Activated CD4-positive, alpha-beta T cell treated with anti-CD3 and anti-CD28 coated beads for 36 hours (primary cell): Measurements from ENCODE around the gene PPP6R2. TPM values are rescaled to one million over a fixed set of nuclear protein-coding genes. Genes with fewer than 3 reads are reported as not detected.

Experiments
- ATAC-seq: fragments of 200-7000 bp; cut with Tn5 transposase; one replicate; pipeline ENCODE4 v1.10.0; 2021; ENCODE audit warnings: mild to moderate bottlenecking, moderate library complexity
- CTCF ChIA-PET: fragments of 350-600 bp; sonication (Branson Sonifier 250); formaldehyde crosslinking; loops from one replicate; lab custom pipeline; 2021; ENCODE audit warnings: antibody characterized with exemption; lab: Charles Lee
- POLR2A ChIA-PET: fragments of 350-600 bp; sonication (Branson Sonifier 250); formaldehyde crosslinking; loops from one replicate; lab custom pipeline; 2021; ENCODE audit warnings: antibody characterized with exemption, inconsistent platforms; lab: Charles Lee
- DNase-seq: peaks from one replicate; pipeline ENCODE4 v3.0.0-alpha.2; 2020
- H3K27ac Mint-ChIP-seq: one replicate; pipeline ENCODE4 v1.8.0; 2021; ENCODE audit warnings: mixed read lengths
- H3K27me3 Mint-ChIP-seq: one replicate; pipeline ENCODE4 v1.8.0; 2021; ENCODE audit warnings: mixed read lengths
- H3K36me3 Mint-ChIP-seq: one replicate; pipeline ENCODE4 v1.8.0; 2021; ENCODE audit warnings: low read depth, mixed read lengths
- H3K4me1 Mint-ChIP-seq: one replicate; pipeline ENCODE4 v1.8.0; 2021; ENCODE audit warnings: mixed read lengths
- H3K4me3 Mint-ChIP-seq: one replicate; pipeline ENCODE4 v1.8.0; 2021; ENCODE audit warnings: mild to moderate bottlenecking, moderate library complexity, mixed read lengths
- H3K9me3 Mint-ChIP-seq: one replicate; pipeline ENCODE4 v1.8.0; 2021; ENCODE audit warnings: low read depth, mixed read lengths
- intact Hi-C, 2 experiments: fragments of 100-400 bp; cut with DNase I in 1 of 2; cut with micrococcal nuclease in 1 of 2; formaldehyde crosslinking; loops; one replicate each; pipeline versions ENCODE4 v1.14.2 to v1.15.1; 2022 to 2024; cut with DNase I, micrococcal nuclease
- total RNA-seq, 2 experiments: library from RNA; stranded (reverse); gene quantifications; one replicate each; pipeline ENCODE4 v1.2.3, GENCODE V29; 2021

The PPP6R2 gene
- total RNA-seq, 2 experiments from 2014 or later, result 37.3 to 39.5 TPM

- Mint-ChIP-seq H3K27me3 (no peaks in the 10 kb centered on the region), H3K4me1 (peaks cover 2% of the 10 kb centered on the region), H3K36me3 (peaks cover 37% of the 10 kb centered on the region), H3K4me3 (no peak overlapping the region), H3K27ac (no peak overlapping the region), H3K9me3 (no peaks in the 10 kb centered on the region)
- DNase-seq (no peak), ATAC-seq (no peak)
- POLR2A ChIA-PET, result no interaction called here
- CTCF ChIA-PET, result no interaction called here
- intact Hi-C loops, result loop anchor here in 1 of 2 experiments (10.0 kb wide), 1 partner anchor 46 kb away; the partner anchor contains the start of genes LMF2 and NCAPH2
Observed at GRCh38 chr22:50459016-50459415, 115.9 kb downstream of the PPP6R2 start.

- Mint-ChIP-seq H3K27ac (no peak overlapping the region), H3K4me3 (no peak overlapping the region), H3K9me3 (no peaks in the 10 kb centered on the region), H3K36me3 (peaks cover 38% of the 10 kb centered on the region), H3K27me3 (no peaks in the 10 kb centered on the region), H3K4me1 (no peaks in the 10 kb centered on the region)
- CTCF ChIA-PET, result no interaction called here
- POLR2A ChIA-PET, result no interaction called here
- intact Hi-C loops, result loop anchor here in 1 of 2 experiments (10.0 kb wide), 1 partner anchor 45 kb away; the partner anchor contains the start of genes LMF2 and NCAPH2
- ATAC-seq (no peak), DNase-seq (no peak)
Observed at GRCh38 chr22:50459496-50460140, 116.5 kb downstream of the PPP6R2 start.

- DNase-seq (no peak), ATAC-seq (no peak)
- CTCF ChIA-PET, result no interaction called here
- no peaks in the 10 kb centered on the region for H3K4me1 Mint-ChIP-seq
- no peaks in the 10 kb centered on the region for H3K9me3 Mint-ChIP-seq
- POLR2A ChIA-PET, result no interaction called here
- no peaks in the 10 kb centered on the region for H3K27me3 Mint-ChIP-seq
- peaks cover 35% of the 10 kb centered on the region for H3K36me3 Mint-ChIP-seq
- no peak overlapping the region for H3K4me3 Mint-ChIP-seq
- H3K27ac Mint-ChIP-seq, result no peak overlapping the region
- intact Hi-C loops, result no loop called here
Observed at GRCh38 chr22:50460938-50461337, 117.8 kb downstream of the PPP6R2 start.

GRCh38 chr22:50461536-50461935 lies 118.4 kb downstream of the PPP6R2 start:
- ChIA-PET POLR2A (no interaction called here), CTCF (no interaction called here)
- no peaks in the 10 kb centered on the region for H3K27me3 Mint-ChIP-seq
- ATAC-seq (no peak), DNase-seq (no peak)
- intact Hi-C loops, result no loop called here
- H3K4me3 Mint-ChIP-seq, result no peak overlapping the region
- peaks cover 41% of the 10 kb centered on the region for H3K36me3 Mint-ChIP-seq
- H3K9me3 Mint-ChIP-seq, result no peaks in the 10 kb centered on the region
- H3K4me1 Mint-ChIP-seq, result no peaks in the 10 kb centered on the region
- H3K27ac Mint-ChIP-seq, result no peak overlapping the region

- no peaks in the 10 kb centered on the region for H3K9me3 Mint-ChIP-seq
- no peak overlapping the region for H3K4me3 Mint-ChIP-seq
- intact Hi-C loops, result no loop called here
- POLR2A ChIA-PET, result no interaction called here
- peaks cover 45% of the 10 kb centered on the region for H3K36me3 Mint-ChIP-seq
- CTCF ChIA-PET, result no interaction called here
- H3K27ac Mint-ChIP-seq, result no peak overlapping the region
- H3K27me3 Mint-ChIP-seq, result no peaks in the 10 kb centered on the region
- H3K4me1 Mint-ChIP-seq, result no peaks in the 10 kb centered on the region
- no peak for DNase-seq
- no peak for ATAC-seq
Observed at GRCh38 chr22:50461979-50462540, 118.9 kb downstream of the PPP6R2 start.

GRCh38 chr22:50463188-50463900 lies 120.2 kb downstream of the PPP6R2 start:
- Mint-ChIP-seq H3K9me3 (no peaks in the 10 kb centered on the region), H3K27ac (no peak overlapping the region), H3K4me3 (no peak overlapping the region), H3K27me3 (no peaks in the 10 kb centered on the region), H3K4me1 (no peaks in the 10 kb centered on the region), H3K36me3 (peaks cover 40% of the 10 kb centered on the region)
- ChIA-PET POLR2A (no interaction called here), CTCF (interaction anchor here (1.1 kb wide), 1 partner anchor 35 kb away, joined by 5 read pairs; no protein-coding TSS in a partner anchor)
- intact Hi-C loops, result no loop called here
- ATAC-seq (no peak), DNase-seq (no peak)

- Mint-ChIP-seq H3K36me3 (peaks cover 39% of the 10 kb centered on the region), H3K9me3 (no peaks in the 10 kb centered on the region), H3K27ac (no peak overlapping the region), H3K4me3 (no peak overlapping the region), H3K27me3 (no peaks in the 10 kb centered on the region), H3K4me1 (peaks cover 10% of the 10 kb centered on the region)
- ChIA-PET CTCF (no interaction called here), POLR2A (no interaction called here)
- DNase-seq, result no peak
- intact Hi-C loops, result no loop called here
- ATAC-seq, result no peak
Observed at GRCh38 chr22:50464451-50464850, 121.3 kb downstream of the PPP6R2 start.

GRCh38 chr22:50465066-50465930 lies 122.2 kb downstream of the PPP6R2 start:
- Mint-ChIP-seq H3K4me1 (peaks cover 16% of the 10 kb centered on the region), H3K36me3 (peaks cover 36% of the 10 kb centered on the region), H3K9me3 (no peaks in the 10 kb centered on the region), H3K4me3 (no peak overlapping the region), H3K27me3 (no peaks in the 10 kb centered on the region), H3K27ac (no peak overlapping the region)
- intact Hi-C loops, result no loop called here
- ChIA-PET POLR2A (no interaction called here), CTCF (no interaction called here)
- ATAC-seq, result no peak
- DNase-seq, result no peak

- ATAC-seq, result no peak
- no peak overlapping the region for H3K27ac Mint-ChIP-seq
- peaks cover 26% of the 10 kb centered on the region for H3K36me3 Mint-ChIP-seq
- POLR2A ChIA-PET, result no interaction called here
- no peaks in the 10 kb centered on the region for H3K27me3 Mint-ChIP-seq
- peaks cover 36% of the 10 kb centered on the region for H3K4me1 Mint-ChIP-seq
- intact Hi-C loops, result no loop called here
- H3K9me3 Mint-ChIP-seq, result no peaks in the 10 kb centered on the region
- no peak overlapping the region for H3K4me3 Mint-ChIP-seq
- DNase-seq, result no peak
- CTCF ChIA-PET, result interaction anchor here (0.6 kb wide), 2 partner anchors 13 to 58 kb away, joined by 3 to 4 read pairs; partner anchors contain the start of gene SCO2
Observed at GRCh38 chr22:50467341-50467740, 124.2 kb downstream of the PPP6R2 start.

GRCh38 chr22:50467773-50468440 lies 124.8 kb downstream of the PPP6R2 start:
- no peak overlapping the region for H3K27ac Mint-ChIP-seq
- ATAC-seq, result no peak
- ChIA-PET CTCF (interaction anchor here (1.0 kb wide), 1 partner anchor 153 kb away, joined by 7 read pairs; no protein-coding TSS in a partner anchor), POLR2A (interaction anchor here (0.7 kb wide), 1 partner anchor 18 kb away, joined by 5 read pairs; no protein-coding TSS in a partner anchor)
- no peaks in the 10 kb centered on the region for H3K9me3 Mint-ChIP-seq
- H3K27me3 Mint-ChIP-seq, result no peaks in the 10 kb centered on the region
- DNase-seq, result no peak
- intact Hi-C loops, result no loop called here
- peaks cover 42% of the 10 kb centered on the region for H3K4me1 Mint-ChIP-seq
- no peak overlapping the region for H3K4me3 Mint-ChIP-seq
- H3K36me3 Mint-ChIP-seq, result peaks cover 26% of the 10 kb centered on the region
